HG03378 (cell line): ENCODE measurements around the gene QSOX2.

Experiments used
- ATAC-seq: cut with Tn5 transposase; IDR thresholded peaks from one replicate; pipeline ENCODE4 v1.9.1; 2021; ENCODE audit warnings: mild to moderate bottlenecking, moderate library complexity; ENCODE audit not compliant: unreplicated experiment

The QSOX2 gene

GRCh38 chr9:136206602-136207275 is 38.9 kb downstream of the QSOX2 start:
- ATAC-seq: no peak

DNA sequence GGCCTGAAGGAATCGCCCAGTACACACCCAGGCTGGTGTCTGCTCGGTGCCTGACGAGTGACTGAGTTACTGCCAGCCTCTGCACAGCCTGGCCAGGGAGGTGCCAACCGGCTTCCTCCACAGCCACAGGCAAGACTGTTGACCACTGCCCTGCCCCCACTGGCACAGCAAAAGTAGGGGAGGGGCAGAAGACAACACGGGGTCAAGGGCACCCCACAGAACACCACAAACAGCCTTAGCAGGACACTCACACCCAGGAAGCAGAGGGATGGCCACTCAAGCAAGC is 40.0 kb downstream of the QSOX2 start:
- ATAC-seq: no peak

GRCh38 chr9:136204838-136205706 is 40.5 kb downstream of the QSOX2 start, which contains the start of gene LHX3:
Gene LHX3 (minus strand): TSS chr9:136205128. CDS start chr9:136205012, 116 bp downstream.
- ATAC-seq: no peak

DNA sequence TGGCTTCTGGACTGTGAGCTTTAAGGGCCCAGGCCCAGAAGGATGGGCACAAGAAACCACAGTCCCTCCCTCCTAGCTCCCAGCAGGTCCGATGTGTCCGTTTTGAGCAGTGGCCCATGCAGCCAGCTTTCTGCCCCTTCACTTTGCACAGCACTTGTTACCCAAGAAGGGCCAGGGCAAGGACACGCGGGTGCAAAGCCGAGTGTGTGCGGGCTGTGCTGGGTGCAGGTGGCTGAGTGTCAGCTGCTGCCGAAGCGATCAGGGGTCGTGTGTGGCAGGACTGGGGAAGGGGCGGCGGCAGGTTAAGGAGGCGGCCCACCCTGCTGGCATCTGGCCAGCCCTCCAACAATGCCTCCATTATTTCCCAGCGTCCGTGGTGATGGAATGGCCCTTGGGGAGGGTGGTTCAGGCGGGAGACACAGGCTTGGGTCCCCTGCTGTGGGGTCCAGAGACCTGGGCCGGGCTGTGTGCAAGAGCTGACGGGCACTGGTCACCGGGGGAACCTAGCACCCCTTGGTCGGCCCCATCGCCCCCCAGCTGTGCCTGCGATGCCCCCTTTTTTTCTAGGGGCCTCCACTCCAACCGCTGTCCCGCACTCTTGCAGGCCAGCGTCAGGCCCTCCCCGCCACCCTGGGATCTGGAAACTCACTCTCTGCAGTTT is 41.3 kb downstream of the QSOX2 start:
- ATAC-seq: no peak

DNA sequence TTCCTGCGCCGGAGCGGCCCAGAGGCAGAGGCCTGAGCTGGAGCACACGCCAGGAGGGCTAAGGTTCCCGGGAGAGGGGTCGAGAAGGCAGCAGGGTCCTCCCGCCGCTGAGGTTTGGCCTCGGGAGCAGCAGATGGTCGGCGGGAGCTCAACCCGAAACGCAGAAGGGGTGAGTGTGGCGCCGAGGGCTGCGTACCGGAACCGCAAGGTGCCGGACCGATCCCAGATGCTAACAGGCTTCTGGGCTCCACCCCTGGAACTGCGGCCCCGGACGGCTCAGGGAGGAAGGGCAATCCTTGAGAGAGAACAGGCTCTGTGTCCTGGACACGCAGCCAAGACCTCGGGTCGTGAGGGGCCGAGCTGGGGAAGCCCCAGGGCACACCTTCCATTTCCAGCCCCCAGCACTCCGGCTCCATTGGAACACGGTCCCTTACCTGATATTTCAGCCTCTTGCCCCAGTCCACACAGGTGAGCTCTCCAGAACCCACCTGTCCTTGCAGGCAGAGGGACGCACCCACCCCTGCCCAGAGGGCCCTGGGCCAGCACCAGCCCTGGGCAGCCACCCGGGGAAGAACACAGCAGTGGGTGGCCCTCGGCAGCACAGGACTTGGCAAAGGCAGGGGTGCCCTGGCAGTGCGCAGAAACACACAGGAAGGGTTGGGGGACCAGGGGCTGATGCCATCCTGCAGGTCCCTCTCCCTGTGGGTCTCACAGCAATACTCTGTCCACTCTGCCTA is 42.0 kb downstream of the QSOX2 start:
- no peak for ATAC-seq

GRCh38 chr9:136202454-136203407 is 42.9 kb downstream of the QSOX2 start:
- ATAC-seq: no peak

DNA sequence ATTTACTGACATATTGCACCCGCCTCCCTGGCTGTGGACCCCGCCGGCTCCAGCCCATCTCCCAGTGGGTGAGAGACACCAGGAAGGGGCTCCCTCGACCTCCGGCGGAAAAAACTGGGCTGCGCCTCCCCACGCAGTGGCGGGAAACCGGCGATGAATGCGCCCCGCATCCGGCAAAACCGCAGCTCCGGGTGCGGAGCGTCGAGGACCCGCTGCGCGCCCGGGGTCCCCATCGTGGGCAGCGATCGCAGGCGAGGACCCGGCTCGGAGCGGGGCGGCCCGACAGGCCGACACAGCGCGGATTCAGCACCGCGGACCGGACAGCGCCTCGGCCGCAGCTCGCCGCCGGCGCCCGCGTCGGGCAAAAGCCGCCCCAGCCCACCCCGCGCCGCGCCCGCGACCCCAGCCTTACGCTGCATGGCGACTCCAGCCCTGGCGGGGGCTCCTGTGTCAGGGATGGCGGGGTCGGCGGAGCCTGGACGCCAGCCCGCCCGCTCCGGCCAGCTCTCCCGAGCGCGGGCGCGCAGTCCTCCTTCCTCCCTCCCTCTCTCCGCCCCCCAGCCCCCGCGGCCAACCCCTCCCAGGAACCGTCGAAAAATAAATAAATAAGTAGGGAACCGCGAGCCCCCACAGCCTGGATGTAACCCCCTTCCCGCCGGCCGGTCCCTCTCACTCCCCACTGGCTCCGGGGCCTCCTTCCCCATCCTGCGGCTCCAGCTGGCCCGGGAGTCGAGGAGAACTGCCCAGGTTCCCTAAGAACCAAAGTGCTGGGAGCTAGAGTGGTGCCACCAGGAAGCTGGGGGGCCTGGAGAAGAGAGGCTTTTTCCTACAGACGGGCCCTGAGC is 43.8 kb downstream of the QSOX2 start:
- no peak for ATAC-seq

DNA sequence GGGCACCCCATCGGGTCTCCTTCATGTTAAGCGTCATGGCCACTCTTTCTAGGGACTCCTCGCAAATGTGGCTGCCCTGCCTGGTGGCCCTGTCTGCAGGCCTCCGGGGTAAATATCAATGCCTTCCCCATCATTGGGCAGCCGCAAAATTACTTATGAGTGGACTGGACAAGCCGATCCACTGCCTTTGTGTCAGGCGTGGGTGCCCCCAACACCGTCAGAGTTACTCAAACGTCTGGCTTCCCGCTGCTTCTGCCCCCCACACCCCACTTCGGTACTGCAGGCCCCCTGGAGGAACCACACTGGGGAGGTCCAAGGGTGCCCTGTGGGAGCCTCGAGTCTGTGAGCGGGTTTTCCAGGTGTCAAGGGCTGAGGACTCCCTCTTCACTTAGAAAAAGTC is 44.4 kb downstream of the QSOX2 start:
- ATAC-seq: no peak

DNA sequence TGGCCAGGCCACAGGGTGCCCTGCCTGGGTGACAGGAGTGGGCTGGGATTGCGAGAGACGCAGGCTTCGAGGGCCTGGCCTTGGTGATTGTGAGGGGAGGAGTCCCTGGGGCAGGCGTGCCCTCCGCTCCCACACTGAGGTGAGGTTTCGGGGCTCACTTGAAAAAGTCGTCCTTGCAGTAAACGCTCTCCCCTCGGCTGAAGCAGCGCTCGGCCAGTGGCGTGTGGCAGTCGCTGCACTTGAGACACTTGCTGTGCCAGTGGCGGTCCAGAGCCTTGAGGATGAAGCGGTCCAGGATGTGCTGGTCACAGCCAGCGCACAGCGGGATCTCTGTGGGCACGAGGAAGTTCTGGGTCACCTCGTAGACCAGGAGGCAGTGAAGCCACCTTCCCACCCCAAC is 45.2 kb downstream of the QSOX2 start:
- no peak for ATAC-seq

- ATAC-seq: no peak
Observed at GRCh38 chr9:136199391-136200288, 46.0 kb downstream of the QSOX2 start.

DNA sequence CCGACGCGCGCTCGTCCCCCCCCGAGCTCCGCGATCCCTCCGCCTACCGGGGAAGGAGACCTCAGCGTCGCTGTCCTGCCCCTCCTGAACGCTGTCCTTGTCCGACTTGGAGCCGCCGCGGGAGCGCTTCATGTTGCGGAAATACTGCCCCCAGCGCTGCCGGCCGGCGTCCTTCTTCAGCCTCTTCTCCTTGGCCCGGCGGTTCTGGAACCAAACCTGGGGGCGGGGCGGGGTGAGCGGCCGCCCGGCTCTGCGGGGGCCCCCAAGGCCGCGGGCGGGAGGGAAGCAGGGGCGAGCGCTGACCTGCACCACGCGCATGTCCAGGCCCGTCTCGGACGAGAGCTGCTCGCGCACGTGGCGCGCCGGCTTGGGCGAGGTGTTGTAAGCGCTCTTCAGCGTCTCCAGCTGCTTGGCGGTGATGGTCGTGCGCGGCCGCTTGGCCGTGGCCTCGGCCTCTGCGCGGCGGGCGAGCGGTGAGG is 47.0 kb downstream of the QSOX2 start:
- no peak for ATAC-seq

- ATAC-seq: no peak
Observed at GRCh38 chr9:136197930-136198604, 47.5 kb downstream of the QSOX2 start.

GRCh38 chr9:136197084-136197875 is 48.3 kb downstream of the QSOX2 start:
- no peak for ATAC-seq

- ATAC-seq: no peak
Observed at GRCh38 chr9:136196404-136197083, 49.1 kb downstream of the QSOX2 start.

- ATAC-seq: no peak
Observed at GRCh38 chr9:136194540-136194939, 51.1 kb downstream of the QSOX2 start.

DNA sequence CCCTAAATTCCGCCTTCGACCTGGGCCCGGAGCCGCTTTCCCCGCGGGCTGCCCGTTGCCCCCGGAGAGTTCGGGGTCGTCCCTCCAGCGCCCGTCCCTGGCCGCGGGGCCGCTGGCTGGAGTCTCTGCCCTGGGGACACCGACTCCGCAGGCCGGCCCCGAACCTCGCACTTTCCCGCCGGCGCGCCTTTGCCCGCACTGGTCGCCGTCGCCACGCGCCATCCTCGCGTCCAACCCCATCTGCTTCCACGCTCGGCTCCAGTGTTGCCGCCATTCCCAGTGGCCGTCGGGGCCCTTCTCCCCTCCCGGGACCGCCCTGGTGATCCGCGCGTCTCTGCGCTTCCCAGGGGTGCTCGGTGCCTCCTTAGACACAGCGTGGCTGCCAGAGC is 51.7 kb downstream of the QSOX2 start:
- ATAC-seq: no peak
